ENCODE results near the gene LRP2BP. TPM values are rescaled to one million over a fixed set of nuclear protein-coding genes. Genes with fewer than 3 reads are reported as not detected.

The LRP2BP gene
- total RNA-seq, 1 experiment from 2014 or later, result 0.19 TPM

DNA sequence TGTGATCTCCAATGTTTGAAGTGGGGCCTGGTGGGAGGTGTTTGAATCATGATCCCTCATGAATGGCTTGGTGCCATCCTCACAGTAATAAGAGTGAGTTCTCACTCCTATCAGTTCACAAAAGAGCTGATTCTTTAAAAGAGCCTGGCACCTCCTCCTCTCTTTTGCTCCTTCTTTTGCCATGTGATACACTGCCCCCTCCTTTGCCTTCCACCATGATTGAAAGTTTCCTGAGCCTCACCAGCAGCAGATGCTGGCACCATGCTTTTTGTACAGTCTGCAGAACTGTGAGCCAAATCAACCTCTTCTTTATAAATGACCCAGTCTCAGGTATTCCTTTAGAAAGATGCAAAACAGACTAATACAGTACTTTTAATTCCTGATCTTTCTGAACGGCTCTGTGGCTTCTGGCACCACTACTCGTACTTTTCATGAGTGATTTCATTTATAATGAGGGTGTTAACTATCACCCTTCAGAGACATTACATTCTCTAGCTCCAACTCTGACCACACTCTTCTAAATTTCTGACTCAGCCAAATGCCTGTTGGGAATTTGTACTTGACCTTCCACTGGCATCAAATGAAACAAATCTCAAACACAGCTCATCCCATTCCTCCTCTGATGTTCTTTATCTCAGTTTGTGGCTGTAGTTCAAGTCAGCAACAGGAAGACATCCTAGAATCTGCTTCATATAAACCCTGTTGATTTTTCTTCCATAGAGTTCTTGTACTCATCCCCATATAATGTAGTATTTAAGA, 25.8 kb upstream of the LRP2BP start:
- no peak for TF ChIP-seq EZH2 (IDR thresholded peaks at IDR 0.05; ENCODE audit: borderline replicate concordance, low read depth, low read length, poor library complexity, severe bottlenecking)
- TF ChIP-seq, protein P1, sequence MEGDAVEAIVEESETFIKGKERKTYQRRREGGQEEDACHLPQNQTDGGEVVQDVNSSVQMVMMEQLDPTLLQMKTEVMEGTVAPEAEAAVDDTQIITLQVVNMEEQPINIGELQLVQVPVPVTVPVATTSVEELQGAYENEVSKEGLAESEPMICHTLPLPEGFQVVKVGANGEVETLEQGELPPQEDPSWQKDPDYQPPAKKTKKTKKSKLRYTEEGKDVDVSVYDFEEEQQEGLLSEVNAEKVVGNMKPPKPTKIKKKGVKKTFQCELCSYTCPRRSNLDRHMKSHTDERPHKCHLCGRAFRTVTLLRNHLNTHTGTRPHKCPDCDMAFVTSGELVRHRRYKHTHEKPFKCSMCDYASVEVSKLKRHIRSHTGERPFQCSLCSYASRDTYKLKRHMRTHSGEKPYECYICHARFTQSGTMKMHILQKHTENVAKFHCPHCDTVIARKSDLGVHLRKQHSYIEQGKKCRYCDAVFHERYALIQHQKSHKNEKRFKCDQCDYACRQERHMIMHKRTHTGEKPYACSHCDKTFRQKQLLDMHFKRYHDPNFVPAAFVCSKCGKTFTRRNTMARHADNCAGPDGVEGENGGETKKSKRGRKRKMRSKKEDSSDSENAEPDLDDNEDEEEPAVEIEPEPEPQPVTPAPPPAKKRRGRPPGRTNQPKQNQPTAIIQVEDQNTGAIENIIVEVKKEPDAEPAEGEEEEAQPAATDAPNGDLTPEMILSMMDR (conservative IDR thresholded peaks at IDR 0.05; ENCODE audit: low read depth, low read length), result no peak
- peaks cover 10% of the 10 kb centered on the region for H3K4me1 ChIP-seq (ENCODE audit: insufficient read depth, low read length, poor library complexity, severe bottlenecking)
- H3K9me3 ChIP-seq (ENCODE audit: low read depth, low read length, poor library complexity, severe bottlenecking), result no peaks in the 10 kb centered on the region
- POLR2A ChIA-PET (ENCODE audit: low non-redundant PET), result no interaction called here
- intact Hi-C loops (cut with micrococcal nuclease; ENCODE audit: unreplicated experiment), result no loop called here
- CTCF ChIA-PET, result no interaction called here
- H3K27me3 ChIP-seq (replicated peaks; ENCODE audit: insufficient read depth, low read depth, low read length, poor library complexity), result no peaks in the 10 kb centered on the region
- BruUV-seq (replicated peaks), result no TSS peak
- no peaks in the 10 kb centered on the region for H3K36me3 ChIP-seq (ENCODE audit: insufficient read depth, low read length, poor library complexity, severe bottlenecking)
- no peak for DNase-seq (ENCODE audit: low spot score)
- H3K4me3 ChIP-seq (ENCODE audit: low read depth, low read length, poor library complexity, severe bottlenecking), result no peak overlapping the region
- H3K27ac ChIP-seq (ENCODE audit: low read depth, low read length, poor library complexity, severe bottlenecking), result no peak overlapping the region

DNA sequence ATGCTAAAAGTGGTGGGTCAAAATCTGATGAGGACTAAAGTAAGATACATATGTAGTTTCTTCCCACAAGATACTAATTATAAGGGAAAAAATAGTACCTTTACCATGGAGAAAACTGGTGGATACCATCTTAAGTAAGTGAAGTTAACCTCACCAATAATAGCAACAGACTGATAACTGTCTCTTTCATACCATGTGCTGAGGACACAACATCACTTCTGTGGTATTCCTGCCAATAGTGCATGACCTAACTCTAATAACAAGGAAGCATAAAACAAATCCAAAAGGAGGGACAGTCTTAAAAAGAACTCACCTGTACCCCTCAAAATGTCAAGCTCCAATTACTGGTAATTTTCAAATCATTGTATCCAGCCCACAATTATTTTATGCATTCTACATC, 21.2 kb upstream of the LRP2BP start:
- Histone ChIP-seq H3K36me3 (ENCODE audit: insufficient read depth, low read length, poor library complexity, severe bottlenecking) (peaks cover 7% of the 10 kb centered on the region), H3K4me3 (ENCODE audit: low read depth, low read length, poor library complexity, severe bottlenecking) (no peak overlapping the region), H3K9me3 (ENCODE audit: low read depth, low read length, poor library complexity, severe bottlenecking) (no peaks in the 10 kb centered on the region), H3K27ac (ENCODE audit: low read depth, low read length, poor library complexity, severe bottlenecking) (no peak overlapping the region), H3K4me1 (ENCODE audit: insufficient read depth, low read length, poor library complexity, severe bottlenecking) (no peaks in the 10 kb centered on the region), H3K27me3 (replicated peaks; ENCODE audit: insufficient read depth, low read depth, low read length, poor library complexity) (no peaks in the 10 kb centered on the region)
- intact Hi-C loops (cut with micrococcal nuclease; ENCODE audit: unreplicated experiment), result no loop called here
- BruUV-seq (replicated peaks), result no TSS peak
- TF ChIP-seq, protein P1 (conservative IDR thresholded peaks at IDR 0.05; ENCODE audit: low read depth, low read length), result no peak
- TF ChIP-seq EZH2 (IDR thresholded peaks at IDR 0.05; ENCODE audit: borderline replicate concordance, low read depth, low read length, poor library complexity, severe bottlenecking), result no peak
- ChIA-PET CTCF (no interaction called here), POLR2A (ENCODE audit: low non-redundant PET) (no interaction called here)
- no peak for DNase-seq (ENCODE audit: low spot score)

- CTCF ChIA-PET, result no interaction called here
- no peak for TF ChIP-seq EZH2 (IDR thresholded peaks at IDR 0.05; ENCODE audit: borderline replicate concordance, low read depth, low read length, poor library complexity, severe bottlenecking)
- TF ChIP-seq, protein P1 (conservative IDR thresholded peaks at IDR 0.05; ENCODE audit: low read depth, low read length), result no peak
Observed at GRCh38 chr4:185412412-185412811, 16.7 kb upstream of the LRP2BP start.

More at GRCh38 chr4:185412412-185412811, 16.7 kb upstream of the LRP2BP start:
- Histone ChIP-seq H3K27ac (ENCODE audit: low read depth, low read length, poor library complexity, severe bottlenecking) (no peak overlapping the region), H3K4me3 (ENCODE audit: low read depth, low read length, poor library complexity, severe bottlenecking) (no peak overlapping the region), H3K27me3 (replicated peaks; ENCODE audit: insufficient read depth, low read depth, low read length, poor library complexity) (no peaks in the 10 kb centered on the region), H3K36me3 (ENCODE audit: insufficient read depth, low read length, poor library complexity, severe bottlenecking) (peaks cover 14% of the 10 kb centered on the region), H3K9me3 (ENCODE audit: low read depth, low read length, poor library complexity, severe bottlenecking) (no peaks in the 10 kb centered on the region), H3K4me1 (ENCODE audit: insufficient read depth, low read length, poor library complexity, severe bottlenecking) (no peaks in the 10 kb centered on the region)
- no peak for DNase-seq (ENCODE audit: low spot score)
- BruUV-seq (replicated peaks), result no TSS peak
- POLR2A ChIA-PET (ENCODE audit: low non-redundant PET), result no interaction called here
- intact Hi-C loops (cut with micrococcal nuclease; ENCODE audit: unreplicated experiment), result no loop called here

Measured in A673 (cell line).